ENCODE results near the gene AUTS2. TPM values are rescaled to one million over a fixed set of nuclear protein-coding genes. Genes with fewer than 3 reads are reported as not detected.

AUTS2 gene
- total RNA-seq, 2 donors from 2014 or later, result 43.4 to 52.9 TPM

GRCh38 chr7:70005480-70005879 lies 407.2 kb downstream of the AUTS2 start:
- intact Hi-C loops (cut with DNase I), result no loop called here
- no peak for DNase-seq (ENCODE audit: low spot score)

- intact Hi-C loops (cut with DNase I), result no loop called here
- no peak for DNase-seq (ENCODE audit: low spot score)
Observed at GRCh38 chr7:70005891-70006260, 407.6 kb downstream of the AUTS2 start.

- no peak for DNase-seq (ENCODE audit: low spot score)
- intact Hi-C loops (cut with DNase I), result no loop called here
Observed at GRCh38 chr7:70006261-70006920, 408.1 kb downstream of the AUTS2 start.

GRCh38 chr7:70008466-70008865 lies 410.2 kb downstream of the AUTS2 start:
- DNase-seq (ENCODE audit: low spot score), result no peak
- intact Hi-C loops (cut with DNase I), result no loop called here

- intact Hi-C loops (cut with DNase I), result loop anchor here in 1 of 2 donors (5.0 kb wide), 1 partner anchor 1033 kb away; no protein-coding TSS in a partner anchor
- DNase-seq (ENCODE audit: low spot score), result no peak
Observed at GRCh38 chr7:70014472-70015177, 416.4 kb downstream of the AUTS2 start.

- intact Hi-C loops (cut with DNase I), result no loop called here
- no peak for DNase-seq (ENCODE audit: low spot score)
Observed at GRCh38 chr7:70015353-70015752, 417.1 kb downstream of the AUTS2 start.

- no peak for DNase-seq (ENCODE audit: low spot score)
- intact Hi-C loops (cut with DNase I), result no loop called here
Observed at GRCh38 chr7:70016044-70016770, 417.9 kb downstream of the AUTS2 start.

- intact Hi-C loops (cut with DNase I), result no loop called here
Observed at GRCh38 chr7:70017357-70017756, 419.1 kb downstream of the AUTS2 start.

GRCh38 chr7:70018700-70019099 lies 420.4 kb downstream of the AUTS2 start:
- intact Hi-C loops (cut with DNase I), result no loop called here
- DNase-seq (ENCODE audit: low spot score), result no peak

More at GRCh38 chr7:70017357-70017756, 419.1 kb downstream of the AUTS2 start:
- DNase-seq (ENCODE audit: low spot score), result no peak

GRCh38 chr7:70027867-70028266 lies 429.6 kb downstream of the AUTS2 start:
- DNase-seq (ENCODE audit: low spot score), result no peak
- intact Hi-C loops (cut with DNase I), result no loop called here

- intact Hi-C loops (cut with DNase I), result no loop called here
Observed at GRCh38 chr7:70028620-70029019, 430.3 kb downstream of the AUTS2 start.

GRCh38 chr7:70029993-70030392 lies 431.7 kb downstream of the AUTS2 start:
- DNase-seq (ENCODE audit: low spot score), result no peak
- intact Hi-C loops (cut with DNase I), result no loop called here

More at GRCh38 chr7:70028620-70029019, 430.3 kb downstream of the AUTS2 start:
- DNase-seq (ENCODE audit: low spot score), result no peak

GRCh38 chr7:70030745-70031144 lies 432.5 kb downstream of the AUTS2 start:
- intact Hi-C loops (cut with DNase I), result no loop called here
- DNase-seq (ENCODE audit: low spot score), result no peak

- DNase-seq (ENCODE audit: low spot score), result no peak
- intact Hi-C loops (cut with DNase I), result no loop called here
Observed at GRCh38 chr7:70031245-70031644, 433.0 kb downstream of the AUTS2 start.

GRCh38 chr7:70032649-70033048 lies 434.4 kb downstream of the AUTS2 start:
- intact Hi-C loops (cut with DNase I), result no loop called here
- no peak for DNase-seq (ENCODE audit: low spot score)

GRCh38 chr7:70033226-70033625 lies 435.0 kb downstream of the AUTS2 start:
- intact Hi-C loops (cut with DNase I), result no loop called here
- no peak for DNase-seq (ENCODE audit: low spot score)

- intact Hi-C loops (cut with DNase I), result no loop called here
- DNase-seq (ENCODE audit: low spot score), result no peak
Observed at GRCh38 chr7:70034999-70035398, 436.7 kb downstream of the AUTS2 start.

- DNase-seq (ENCODE audit: low spot score), result no peak
- intact Hi-C loops (cut with DNase I), result no loop called here
Observed at GRCh38 chr7:70035519-70035918, 437.2 kb downstream of the AUTS2 start.

- no peak for DNase-seq (ENCODE audit: low spot score)
- intact Hi-C loops (cut with DNase I), result no loop called here
Observed at GRCh38 chr7:70035955-70036354, 437.7 kb downstream of the AUTS2 start.

GRCh38 chr7:70036695-70037094 lies 438.4 kb downstream of the AUTS2 start:
- intact Hi-C loops (cut with DNase I), result no loop called here
- DNase-seq (ENCODE audit: low spot score), result no peak

Measured in posterior vena cava (tissue), 2 donors.